Neural progenitor cell (in vitro differentiated cells): Measurements from ENCODE around the gene GNA14. TPM values are rescaled to one million over a fixed set of nuclear protein-coding genes. Genes with fewer than 3 reads are reported as not detected.

Source experiments
- DNase-seq: peaks from one replicate; pipeline ENCODE4 v3.0.0-alpha.2; 2016; ENCODE audit warnings: low spot score
- H2AFZ ChIP-seq: fragments of 200-600 bp; sonication (generic); replicated peaks from 2 replicates; pipeline ENCODE4 v1.6.1; 2016; ENCODE audit warnings: antibody characterized with exemption
- H3F3A ChIP-seq: fragments of 200-600 bp; sonication (generic); 2 replicates; pipeline ENCODE4 v1.6.1; 2016; ENCODE audit warnings: antibody characterized with exemption, low read depth
- H3K27ac ChIP-seq: fragments of 200-600 bp; sonication (generic); 2 replicates; pipeline ENCODE4 v1.5.1; 2016; ENCODE audit warnings: mild to moderate bottlenecking
- H3K27me3 ChIP-seq: fragments of 200-600 bp; sonication (generic); 2 replicates; pipeline ENCODE4 v1.6.1; 2016; ENCODE audit warnings: mild to moderate bottlenecking, moderate library complexity
- H3K36me3 ChIP-seq: fragments of 200-600 bp; sonication (generic); 2 replicates; pipeline ENCODE4 v1.5.1; 2016
- H3K4me1 ChIP-seq: fragments of 200-600 bp; sonication (generic); 2 replicates; pipeline ENCODE4 v1.6.1; 2016; ENCODE audit warnings: mixed run types
- H3K4me2 ChIP-seq: fragments of 200-600 bp; sonication (generic); 2 replicates; pipeline ENCODE4 v1.6.1; 2016
- H3K4me3 ChIP-seq: fragments of 200-600 bp; sonication (generic); 2 replicates; pipeline ENCODE4 v1.5.1; 2016
- H3K79me2 ChIP-seq: fragments of 200-600 bp; sonication (generic); 2 replicates; pipeline ENCODE4 v1.6.1; 2016; ENCODE audit warnings: low read depth
- H3K9ac ChIP-seq: fragments of 200-600 bp; sonication (generic); 2 replicates; pipeline ENCODE4 v1.6.1; 2016
- H3K9me3 ChIP-seq: fragments of 200-600 bp; sonication (generic); 2 replicates; pipeline ENCODE4 v1.5.1; 2016; ENCODE audit warnings: low read depth
- H4K20me1 ChIP-seq: fragments of 200-600 bp; sonication (generic); 2 replicates; pipeline ENCODE4 v1.6.1; 2016; ENCODE audit warnings: low read depth
- H3K27ac Mint-ChIP-seq: 3 replicates; pipeline ENCODE4 v1.8.0; 2021; ENCODE audit warnings: mixed read lengths
- H3K27me3 Mint-ChIP-seq: 2 replicates; pipeline ENCODE4 v1.8.0; 2022; ENCODE audit warnings: low read depth, mild to moderate bottlenecking, inconsistent platforms, moderate library complexity, mixed read lengths; ENCODE audit not compliant: insufficient read depth
- H3K36me3 Mint-ChIP-seq: 3 replicates; pipeline ENCODE4 v1.8.0; 2021; ENCODE audit warnings: mixed read lengths
- H3K4me1 Mint-ChIP-seq: 3 replicates; pipeline ENCODE4 v1.8.0; 2021; ENCODE audit warnings: mixed read lengths
- H3K4me3 Mint-ChIP-seq: 3 replicates; pipeline ENCODE4 v1.8.0; 2021; ENCODE audit warnings: mild to moderate bottlenecking, moderate library complexity, mixed read lengths
- H3K9me3 Mint-ChIP-seq: 3 replicates; pipeline ENCODE4 v1.8.0; 2020; ENCODE audit warnings: mixed read lengths
- EZH2 ChIP-seq: fragments of 200-600 bp; sonication (generic); IDR thresholded peaks from 2 replicates; pipeline ENCODE4 v1.6.1; 2017; ENCODE audit warnings: antibody characterized with exemption, mild to moderate bottlenecking, moderate library complexity
- EZH2phosphoT487 ChIP-seq: fragments of 200-600 bp; sonication (generic); IDR thresholded peaks from 2 replicates; pipeline ENCODE4 v1.6.1; 2017; ENCODE audit warnings: antibody characterized with exemption
- total RNA-seq: library from RNA; depleted of rRNA; stranded (reverse); fragments of >200 nt; gene quantifications from 2 replicates; pipeline ENCODE4 v1.2.3, GENCODE V29; 2015; ENCODE audit warnings: low replicate concordance
- TF ChIP-seq, protein P1 (sequence below): fragments of 200-600 bp; sonication (generic); IDR thresholded peaks from 2 replicates; pipeline ENCODE4 v1.5.1; 2017; ENCODE audit warnings: antibody characterized with exemption, mild to moderate bottlenecking

Gene GNA14
- total RNA-seq, 1 donor from 2014 or later = not detected

DNA sequence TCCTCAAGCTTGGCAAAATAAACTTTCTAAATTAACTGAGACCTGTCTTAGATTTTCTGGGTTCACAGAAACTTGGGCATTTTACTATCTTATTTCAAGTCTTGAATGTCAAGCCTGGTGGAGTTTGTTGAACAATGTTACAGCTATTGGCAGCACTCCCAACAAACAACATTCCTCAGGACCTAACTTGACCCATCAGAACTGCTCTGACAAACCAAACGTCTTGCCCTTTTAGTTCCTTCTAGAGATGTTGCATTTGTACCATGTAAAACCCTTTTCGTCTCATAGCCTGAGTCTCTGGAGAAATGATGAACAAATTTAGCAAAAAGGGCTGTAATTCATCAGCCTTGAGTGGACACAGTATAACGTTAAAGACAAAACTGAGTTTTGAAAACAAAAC, 51.1 kb downstream of the GNA14 start:
- no peaks in the 10 kb centered on the region for H3K9me3 Mint-ChIP-seq
- H3K36me3 ChIP-seq = no peaks in the 10 kb centered on the region
- H2AFZ ChIP-seq = no peak overlapping the region
- H3K9me3 ChIP-seq = no peaks in the 10 kb centered on the region
- no peak overlapping the region for H3K4me3 ChIP-seq
- H3K36me3 Mint-ChIP-seq = no peaks in the 10 kb centered on the region
- H3K27me3 ChIP-seq = no peaks in the 10 kb centered on the region
- no peak overlapping the region for H3K4me2 ChIP-seq
- no peak overlapping the region for H3K9ac ChIP-seq
- DNase-seq = no peak
- H3K4me1 Mint-ChIP-seq = peaks cover 8% of the 10 kb centered on the region
- no peak overlapping the region for H3K27ac Mint-ChIP-seq
- H3K27me3 Mint-ChIP-seq = peaks cover 4% of the 10 kb centered on the region
- H3F3A ChIP-seq = no peaks in the 10 kb centered on the region
- no peak overlapping the region for H3K27ac ChIP-seq
- TF ChIP-seq, protein P1, sequence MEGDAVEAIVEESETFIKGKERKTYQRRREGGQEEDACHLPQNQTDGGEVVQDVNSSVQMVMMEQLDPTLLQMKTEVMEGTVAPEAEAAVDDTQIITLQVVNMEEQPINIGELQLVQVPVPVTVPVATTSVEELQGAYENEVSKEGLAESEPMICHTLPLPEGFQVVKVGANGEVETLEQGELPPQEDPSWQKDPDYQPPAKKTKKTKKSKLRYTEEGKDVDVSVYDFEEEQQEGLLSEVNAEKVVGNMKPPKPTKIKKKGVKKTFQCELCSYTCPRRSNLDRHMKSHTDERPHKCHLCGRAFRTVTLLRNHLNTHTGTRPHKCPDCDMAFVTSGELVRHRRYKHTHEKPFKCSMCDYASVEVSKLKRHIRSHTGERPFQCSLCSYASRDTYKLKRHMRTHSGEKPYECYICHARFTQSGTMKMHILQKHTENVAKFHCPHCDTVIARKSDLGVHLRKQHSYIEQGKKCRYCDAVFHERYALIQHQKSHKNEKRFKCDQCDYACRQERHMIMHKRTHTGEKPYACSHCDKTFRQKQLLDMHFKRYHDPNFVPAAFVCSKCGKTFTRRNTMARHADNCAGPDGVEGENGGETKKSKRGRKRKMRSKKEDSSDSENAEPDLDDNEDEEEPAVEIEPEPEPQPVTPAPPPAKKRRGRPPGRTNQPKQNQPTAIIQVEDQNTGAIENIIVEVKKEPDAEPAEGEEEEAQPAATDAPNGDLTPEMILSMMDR = no peak
- no peak for TF ChIP-seq EZH2phosphoT487
- TF ChIP-seq EZH2 = no peak
- no peaks in the 10 kb centered on the region for H3K79me2 ChIP-seq
- H3K4me3 Mint-ChIP-seq = no peak overlapping the region
- no peaks in the 10 kb centered on the region for H3K4me1 ChIP-seq
- no peaks in the 10 kb centered on the region for H4K20me1 ChIP-seq

- Histone ChIP-seq H3K79me2 (no peaks in the 10 kb centered on the region), H3K9ac (no peak overlapping the region), H3F3A (no peaks in the 10 kb centered on the region), H3K4me1 (no peaks in the 10 kb centered on the region), H3K27me3 (no peaks in the 10 kb centered on the region), H4K20me1 (no peaks in the 10 kb centered on the region), H3K27ac (no peak overlapping the region), H3K4me3 (no peak overlapping the region), H3K9me3 (no peaks in the 10 kb centered on the region), H3K36me3 (no peaks in the 10 kb centered on the region), H2AFZ (no peak overlapping the region), H3K4me2 (no peak overlapping the region)
- TF ChIP-seq EZH2 (no peak), EZH2phosphoT487 (no peak)
- TF ChIP-seq, protein P1 = no peak
- Mint-ChIP-seq H3K27ac (no peak overlapping the region), H3K9me3 (no peaks in the 10 kb centered on the region), H3K36me3 (no peaks in the 10 kb centered on the region), H3K27me3 (peaks cover 4% of the 10 kb centered on the region), H3K4me3 (no peak overlapping the region), H3K4me1 (peaks cover 8% of the 10 kb centered on the region)
- DNase-seq = no peak
Measured at GRCh38 chr9:77595426-77596095, 52.6 kb downstream of the GNA14 start.

DNA sequence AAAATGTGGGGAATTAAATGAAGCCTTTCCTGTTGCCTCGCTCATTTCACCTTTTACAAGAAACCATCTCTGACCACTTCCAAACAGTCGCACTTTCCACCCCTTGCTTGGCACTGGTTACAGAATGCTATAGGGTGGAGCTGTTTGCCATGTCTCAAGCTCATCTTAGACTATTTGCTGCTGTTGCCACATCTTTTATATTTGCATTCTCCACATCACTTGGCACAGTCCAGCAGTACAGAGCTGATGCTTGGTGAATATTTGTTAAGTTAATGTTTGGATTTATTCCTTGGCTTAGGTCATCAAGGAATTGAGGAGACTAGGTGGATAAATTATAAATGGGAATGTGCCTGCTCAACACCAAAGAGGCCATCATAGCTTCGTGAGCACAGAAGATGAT, 53.2 kb downstream of the GNA14 start:
- Histone ChIP-seq H3K79me2 (no peaks in the 10 kb centered on the region), H3K4me3 (no peak overlapping the region), H3K9ac (no peak overlapping the region), H2AFZ (no peak overlapping the region), H4K20me1 (no peaks in the 10 kb centered on the region), H3K27ac (no peak overlapping the region), H3K9me3 (no peaks in the 10 kb centered on the region), H3K4me2 (no peak overlapping the region), H3K36me3 (no peaks in the 10 kb centered on the region), H3K27me3 (no peaks in the 10 kb centered on the region), H3F3A (no peaks in the 10 kb centered on the region), H3K4me1 (no peaks in the 10 kb centered on the region)
- H3K27me3 Mint-ChIP-seq = peaks cover 4% of the 10 kb centered on the region
- H3K9me3 Mint-ChIP-seq = no peaks in the 10 kb centered on the region
- TF ChIP-seq, protein P1 = no peak
- TF ChIP-seq EZH2 = no peak
- no peak for TF ChIP-seq EZH2phosphoT487
- H3K27ac Mint-ChIP-seq = no peak overlapping the region
- H3K36me3 Mint-ChIP-seq = no peaks in the 10 kb centered on the region
- DNase-seq = no peak
- no peak overlapping the region for H3K4me3 Mint-ChIP-seq
- peaks cover 8% of the 10 kb centered on the region for H3K4me1 Mint-ChIP-seq
